Measurements from ENCODE around the gene CDK14. TPM values are rescaled to one million over a fixed set of nuclear protein-coding genes. Genes with fewer than 3 reads are reported as not detected.
"Not testable (repeated sequence)": the region's sequence is repeated elsewhere in the genome, so short reads cannot be mapped to it uniquely, and the experiment has no call there.

CDK14 gene
- total RNA-seq, 2 experiments from 2014 or later, result 0.05 to 0.27 TPM

DNA sequence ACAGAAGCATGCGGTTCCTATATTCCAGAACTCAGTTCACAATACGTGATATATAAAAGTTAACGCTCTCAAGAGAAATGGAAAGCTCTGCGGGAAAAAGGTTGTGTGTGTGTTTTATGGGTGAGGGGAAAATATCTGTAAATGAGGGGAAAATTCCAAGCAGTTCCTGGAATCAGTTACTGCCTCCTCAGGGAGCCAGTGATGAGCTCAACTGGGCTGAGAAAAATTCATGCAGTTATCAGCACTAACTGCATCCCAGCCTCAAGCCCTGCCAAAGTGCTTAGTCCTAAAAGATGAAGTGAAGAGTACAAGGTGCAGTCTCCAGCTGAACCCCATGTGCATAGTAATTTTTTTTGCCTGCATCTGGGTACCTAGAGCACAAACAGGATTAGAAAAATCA lies 191.9 kb downstream of the CDK14 start:
- POLR2A ChIA-PET, result no interaction called here
- TF ChIP-seq CTCF (IDR thresholded peaks at IDR 0.05), result no peak
- DNase-seq (no peak), ATAC-seq (no peak)
- intact Hi-C loops (cut with micrococcal nuclease), result no loop called here
- H3K4me1 Mint-ChIP-seq (ENCODE audit: low read depth), result no peaks in the 10 kb centered on the region
- no peaks in the 10 kb centered on the region for H3K36me3 Mint-ChIP-seq (ENCODE audit: low read depth)
- H3K4me3 Mint-ChIP-seq, result no peak overlapping the region
- peaks cover 4% of the 10 kb centered on the region for H3K9me3 Mint-ChIP-seq
- H3K27me3 Mint-ChIP-seq, result peaks cover 2% of the 10 kb centered on the region
- CTCF ChIA-PET, result no interaction called here
- H3K27ac Mint-ChIP-seq, result no peak overlapping the region

- no peak for DNase-seq
- Mint-ChIP-seq H3K4me3 (no peak overlapping the region), H3K9me3 (peaks cover 9% of the 10 kb centered on the region), H3K4me1 (ENCODE audit: low read depth) (no peaks in the 10 kb centered on the region), H3K27ac (no peak overlapping the region), H3K27me3 (no peaks in the 10 kb centered on the region), H3K36me3 (ENCODE audit: low read depth) (no peaks in the 10 kb centered on the region)
- ChIA-PET CTCF (no interaction called here), POLR2A (no interaction called here)
- no peak for TF ChIP-seq CTCF (IDR thresholded peaks at IDR 0.05)
- no peak for ATAC-seq
- intact Hi-C loops (cut with micrococcal nuclease), result no loop called here
Measured at GRCh38 chr7:90789736-90790306, 193.7 kb downstream of the CDK14 start.

DNA sequence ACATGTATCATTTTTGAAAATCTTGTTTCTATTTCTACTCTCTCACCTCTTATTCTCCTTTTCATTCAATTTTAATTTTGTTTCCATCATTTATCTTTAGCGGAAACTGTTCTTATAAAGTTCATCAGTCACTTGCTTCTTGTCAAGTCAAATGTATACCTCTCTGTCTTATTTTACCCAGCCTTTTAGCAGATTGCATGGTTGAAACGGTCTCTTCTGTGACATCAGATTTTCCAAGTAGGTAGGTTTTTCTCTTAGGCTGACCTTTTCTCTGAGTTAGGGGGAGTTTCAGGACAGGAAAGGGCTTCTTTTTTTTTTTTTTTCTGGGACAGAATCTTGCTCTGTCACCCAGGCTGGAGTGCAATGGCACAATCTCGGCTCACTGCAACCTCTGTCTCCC lies 195.5 kb downstream of the CDK14 start:
- no peak for ATAC-seq
- POLR2A ChIA-PET, result interaction anchor here (0.6 kb wide), 1 partner anchor 100 kb away, joined by 3 read pairs; no protein-coding TSS in a partner anchor

DNA sequence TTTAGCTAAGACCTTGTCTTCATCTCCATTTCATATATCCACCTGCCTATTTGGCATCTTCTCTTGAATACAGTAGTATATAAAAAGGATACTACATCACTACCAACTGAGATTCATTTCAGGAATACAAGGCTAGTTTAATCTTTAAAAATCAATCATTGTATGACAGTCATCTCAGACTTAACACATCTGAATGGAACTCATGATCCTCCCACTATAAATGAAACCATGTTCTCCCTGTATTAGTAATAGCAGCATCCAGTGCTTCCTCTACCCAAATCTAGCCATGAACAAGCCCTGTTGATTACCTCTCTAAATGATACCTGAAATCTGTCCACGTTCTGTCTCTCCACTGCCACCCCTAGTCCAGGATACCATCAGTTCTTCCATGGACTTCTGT lies 196.2 kb downstream of the CDK14 start:
- DNase-seq (no peak), ATAC-seq (no peak)
- ChIA-PET CTCF (no interaction called here), POLR2A (no interaction called here)
- H3K27me3 Mint-ChIP-seq, result no peaks in the 10 kb centered on the region
- TF ChIP-seq CTCF (IDR thresholded peaks at IDR 0.05), result no peak
- H3K27ac Mint-ChIP-seq, result no peak overlapping the region
- no peaks in the 10 kb centered on the region for H3K36me3 Mint-ChIP-seq (ENCODE audit: low read depth)
- intact Hi-C loops (cut with micrococcal nuclease), result no loop called here
- H3K9me3 Mint-ChIP-seq, result peaks cover 16% of the 10 kb centered on the region
- H3K4me1 Mint-ChIP-seq (ENCODE audit: low read depth), result no peaks in the 10 kb centered on the region
- no peak overlapping the region for H3K4me3 Mint-ChIP-seq

More for the DNA sequence above, 195.5 kb downstream of the CDK14 start:
- Mint-ChIP-seq H3K4me1 (ENCODE audit: low read depth) (no peaks in the 10 kb centered on the region), H3K27me3 (no peaks in the 10 kb centered on the region), H3K9me3 (peaks cover 16% of the 10 kb centered on the region), H3K36me3 (ENCODE audit: low read depth) (no peaks in the 10 kb centered on the region), H3K4me3 (no peak overlapping the region), H3K27ac (no peak overlapping the region)
- intact Hi-C loops (cut with micrococcal nuclease), result no loop called here
- TF ChIP-seq CTCF (IDR thresholded peaks at IDR 0.05), result no peak
- DNase-seq, result no peak
- CTCF ChIA-PET, result no interaction called here

- POLR2A ChIA-PET; ATAC-seq; H3K36me3 Mint-ChIP-seq (ENCODE audit: low read depth); H3K4me1 Mint-ChIP-seq (ENCODE audit: low read depth); CTCF ChIA-PET; intact Hi-C loops (cut with micrococcal nuclease); H3K27ac Mint-ChIP-seq; H3K4me3 Mint-ChIP-seq; DNase-seq; H3K27me3 Mint-ChIP-seq: not testable (repeated sequence)
- H3K9me3 Mint-ChIP-seq, result peaks cover 16% of the 10 kb centered on the region
Measured at GRCh38 chr7:90794234-90794633, 198.1 kb downstream of the CDK14 start.

- CTCF ChIA-PET, result no interaction called here
- H3K27ac Mint-ChIP-seq, result no peak overlapping the region
- no peaks in the 10 kb centered on the region for H3K36me3 Mint-ChIP-seq (ENCODE audit: low read depth)
- TF ChIP-seq CTCF (IDR thresholded peaks at IDR 0.05), result no peak
- no peak for ATAC-seq
- intact Hi-C loops (cut with micrococcal nuclease), result no loop called here
- H3K4me1 Mint-ChIP-seq (ENCODE audit: low read depth), result no peaks in the 10 kb centered on the region
- H3K4me3 Mint-ChIP-seq, result no peak overlapping the region
- no peaks in the 10 kb centered on the region for H3K27me3 Mint-ChIP-seq
- H3K9me3 Mint-ChIP-seq, result peaks cover 12% of the 10 kb centered on the region
- DNase-seq, result no peak
- POLR2A ChIA-PET, result no interaction called here
Measured at GRCh38 chr7:90797596-90797995, 201.5 kb downstream of the CDK14 start.
